OCI-LY7 (cell line): Measurements from ENCODE around the gene IL2RA. TPM values are rescaled to one million over a fixed set of nuclear protein-coding genes. Genes with fewer than 3 reads are reported as not detected.

Experiments
- BruUV-seq: library from RNA; stranded (reverse); fragments of 400-500 nt; replicated peaks from 2 replicates; lab custom pipeline; 2021; lab: Mats Ljungman, UMichigan
- CTCF ChIA-PET: fragments of 300-600 bp; sonication (Branson Sonifier 250); formaldehyde crosslinking; loops from one replicate; lab custom pipeline; 2022; ENCODE audit warnings: antibody characterized with exemption; ENCODE audit not compliant: unreplicated experiment; lab: Charles Lee
- POLR2A ChIA-PET: fragments of 300-600 bp; sonication (Branson Sonifier 250); formaldehyde crosslinking; loops from one replicate; lab custom pipeline; 2022; ENCODE audit warnings: antibody characterized with exemption; lab: Charles Lee
- DNase-seq: peaks from one replicate; pipeline ENCODE4 v3.0.0-alpha.2; 2015; ENCODE audit warnings: low spot score
- H2AFZ ChIP-seq: fragments of 200-600 bp; sonication (generic), shearing (Covaris generic); 2 replicates; pipeline ENCODE4 v1.6.1; 2014; ENCODE audit warnings: mild to moderate bottlenecking, antibody characterized with exemption, low read length, moderate library complexity
- H3K27ac ChIP-seq: fragments of 200-600 bp; sonication (generic); 2 replicates; pipeline ENCODE4 v1.5.1; 2014; ENCODE audit warnings: mixed run types, low read depth, mild to moderate bottlenecking, moderate library complexity, low read length, inconsistent platforms; ENCODE audit not compliant: poor library complexity, severe bottlenecking
- H3K36me3 ChIP-seq: fragments of 200-600 bp; sonication (generic); 2 replicates; pipeline ENCODE4 v1.6.1; 2014; ENCODE audit warnings: mild to moderate bottlenecking, antibody characterized with exemption, low read length, moderate library complexity, mixed read lengths; ENCODE audit not compliant: insufficient read depth
- H3K4me1 ChIP-seq: fragments of 200-600 bp; sonication (generic); 2 replicates; pipeline ENCODE4 v1.5.1; 2014; ENCODE audit warnings: mild to moderate bottlenecking, low read length; ENCODE audit not compliant: insufficient read depth, poor library complexity, severe bottlenecking
- H3K4me2 ChIP-seq: fragments of 200-600 bp; sonication (generic); 2 replicates; pipeline ENCODE4 v1.6.1; 2014; ENCODE audit warnings: mild to moderate bottlenecking, low read length
- H3K4me3 ChIP-seq: fragments of 200-600 bp; sonication (generic); 2 replicates; pipeline ENCODE4 v1.5.1; 2014; ENCODE audit warnings: mild to moderate bottlenecking, low read depth, low read length; ENCODE audit not compliant: poor library complexity, severe bottlenecking
- H3K79me2 ChIP-seq: fragments of 200-600 bp; sonication (generic); 2 replicates; pipeline ENCODE4 v1.6.1; 2016; ENCODE audit warnings: low read depth, mild to moderate bottlenecking, low read length, moderate library complexity, mixed read lengths; ENCODE audit not compliant: insufficient read depth
- H3K9me2 ChIP-seq: fragments of 200-600 bp; sonication (generic); 2 replicates; pipeline ENCODE4 v1.6.1; 2016; ENCODE audit warnings: mild to moderate bottlenecking, low read length, mixed read lengths; ENCODE audit not compliant: insufficient read depth
- H3K9me3 ChIP-seq: fragments of 200-600 bp; sonication (generic); 2 replicates; pipeline ENCODE4 v1.6.1; 2014; ENCODE audit warnings: mild to moderate bottlenecking, mixed run types, low read length, mixed read lengths
- H4K20me1 ChIP-seq: fragments of 200-600 bp; sonication (generic); 2 replicates; pipeline ENCODE4 v1.6.1; 2014; ENCODE audit warnings: mild to moderate bottlenecking, antibody characterized with exemption, low read length, moderate library complexity, mixed read lengths; ENCODE audit not compliant: insufficient read depth
- CTCF ChIP-seq: fragments of 200-600 bp; sonication (generic); conservative IDR thresholded peaks from 2 replicates; pipeline ENCODE4 v1.5.1; 2014; ENCODE audit warnings: mild to moderate bottlenecking, antibody characterized with exemption, low read length, moderate library complexity, mixed read lengths
- EZH2phosphoT487 ChIP-seq: fragments of 200-600 bp; sonication (generic); IDR thresholded peaks from 2 replicates; pipeline ENCODE4 v1.6.1; 2018; ENCODE audit warnings: low read depth, borderline replicate concordance, mild to moderate bottlenecking, mixed run types, antibody characterized with exemption, low read length, moderate library complexity, mixed read lengths
- intact Hi-C: fragments of 100-400 bp; cut with micrococcal nuclease; formaldehyde crosslinking; loops from one replicate; pipeline ENCODE4 v1.10.0; 2022; ENCODE audit not compliant: unreplicated experiment
- total RNA-seq, 2 experiments: library from RNA; depleted of rRNA in 1 of 2; stranded (reverse); fragments of >200 nt in 1 of 2; shearing (Covaris generic) in 1 of 2; gene quantifications; 2 replicates each; pipeline ENCODE4 v1.2.3, GENCODE V29; 2014 to 2022

IL2RA gene
- total RNA-seq, 2 experiments from 2014 or later = 22.3 to 24.0 TPM

GRCh38 chr10:6033954-6034353 is 28.2 kb downstream of the IL2RA start:
- Histone ChIP-seq H3K4me2 (no peak overlapping the region), H2AFZ (no peak overlapping the region), H3K4me3 (no peak overlapping the region), H3K4me1 (peaks cover 46% of the 10 kb centered on the region), H3K9me3 (peaks cover 24% of the 10 kb centered on the region), H3K36me3 (peaks cover 29% of the 10 kb centered on the region), H3K27ac (no peak overlapping the region), H3K9me2 (no peaks in the 10 kb centered on the region), H3K79me2 (0 out of 2 replicates have a peak, but pooled peaks cover 7% of the 10 kb centered on the region), H4K20me1 (no peaks in the 10 kb centered on the region)
- BruUV-seq = no TSS peak
- POLR2A ChIA-PET = interaction anchor here (0.8 to 1.4 kb wide), 7 partner anchors 8 to 35 kb away, joined by 3 to 5 read pairs (median 3); no protein-coding TSS in a partner anchor
- CTCF ChIA-PET = interaction anchor here (0.5 kb wide), 2 partner anchors 111 to 895 kb away, joined by 3 read pairs; no protein-coding TSS in a partner anchor
- intact Hi-C loops = no loop called here
- no peak for DNase-seq
- TF ChIP-seq EZH2phosphoT487 = no peak
- no peak for TF ChIP-seq CTCF

- ChIA-PET CTCF (no interaction called here), POLR2A (interaction anchor here (0.7 to 1.4 kb wide), 3 partner anchors 10 to 19 kb away, joined by 3 to 4 read pairs (median 3); no protein-coding TSS in a partner anchor)
- no peaks in the 10 kb centered on the region for H3K9me2 ChIP-seq
- H3K36me3 ChIP-seq = peaks cover 23% of the 10 kb centered on the region
- intact Hi-C loops = no loop called here
- no TSS peak for BruUV-seq
- peaks cover 16% of the 10 kb centered on the region for H3K4me1 ChIP-seq
- no peaks in the 10 kb centered on the region for H3K79me2 ChIP-seq
- DNase-seq = no peak
- TF ChIP-seq EZH2phosphoT487 = no peak
- TF ChIP-seq CTCF = no peak
- no peak overlapping the region for H3K4me3 ChIP-seq
- no peak overlapping the region for H3K4me2 ChIP-seq
- no peak overlapping the region for H2AFZ ChIP-seq
- H3K9me3 ChIP-seq = peaks cover 19% of the 10 kb centered on the region
- no peaks in the 10 kb centered on the region for H4K20me1 ChIP-seq
- no peak overlapping the region for H3K27ac ChIP-seq
These were observed 31.2 kb downstream of the IL2RA start for GRCh38 chr10:6030940-6031339.

- no peak for TF ChIP-seq EZH2phosphoT487
- no peak for TF ChIP-seq CTCF
- Histone ChIP-seq H2AFZ (no peak overlapping the region), H3K4me3 (no peak overlapping the region), H3K9me3 (peaks cover 19% of the 10 kb centered on the region), H3K4me2 (no peak overlapping the region), H3K36me3 (peaks cover 26% of the 10 kb centered on the region), H4K20me1 (no peaks in the 10 kb centered on the region), H3K4me1 (peaks cover 13% of the 10 kb centered on the region), H3K27ac (no peak overlapping the region), H3K9me2 (no peaks in the 10 kb centered on the region), H3K79me2 (no peaks in the 10 kb centered on the region)
- POLR2A ChIA-PET = interaction anchor here (0.7 to 1.4 kb wide), 3 partner anchors 11 to 249 kb away, joined by 3 to 4 read pairs (median 3); no protein-coding TSS in a partner anchor
- DNase-seq = no peak
- intact Hi-C loops = no loop called here
- BruUV-seq = no TSS peak
- CTCF ChIA-PET = no interaction called here
These were observed 31.9 kb downstream of the IL2RA start for GRCh38 chr10:6030217-6030616.
